ENCODE results near the gene PPP1R7.

- TF ChIP-seq, protein P1, sequence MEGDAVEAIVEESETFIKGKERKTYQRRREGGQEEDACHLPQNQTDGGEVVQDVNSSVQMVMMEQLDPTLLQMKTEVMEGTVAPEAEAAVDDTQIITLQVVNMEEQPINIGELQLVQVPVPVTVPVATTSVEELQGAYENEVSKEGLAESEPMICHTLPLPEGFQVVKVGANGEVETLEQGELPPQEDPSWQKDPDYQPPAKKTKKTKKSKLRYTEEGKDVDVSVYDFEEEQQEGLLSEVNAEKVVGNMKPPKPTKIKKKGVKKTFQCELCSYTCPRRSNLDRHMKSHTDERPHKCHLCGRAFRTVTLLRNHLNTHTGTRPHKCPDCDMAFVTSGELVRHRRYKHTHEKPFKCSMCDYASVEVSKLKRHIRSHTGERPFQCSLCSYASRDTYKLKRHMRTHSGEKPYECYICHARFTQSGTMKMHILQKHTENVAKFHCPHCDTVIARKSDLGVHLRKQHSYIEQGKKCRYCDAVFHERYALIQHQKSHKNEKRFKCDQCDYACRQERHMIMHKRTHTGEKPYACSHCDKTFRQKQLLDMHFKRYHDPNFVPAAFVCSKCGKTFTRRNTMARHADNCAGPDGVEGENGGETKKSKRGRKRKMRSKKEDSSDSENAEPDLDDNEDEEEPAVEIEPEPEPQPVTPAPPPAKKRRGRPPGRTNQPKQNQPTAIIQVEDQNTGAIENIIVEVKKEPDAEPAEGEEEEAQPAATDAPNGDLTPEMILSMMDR (conservative IDR thresholded peaks at IDR 0.05; ENCODE audit: low read length) = no peak
- no peak for TF ChIP-seq EZH2phosphoT487 (IDR thresholded peaks at IDR 0.05; ENCODE audit: borderline replicate concordance)
These were observed 17.5 kb upstream of the PPP1R7 start for GRCh38 chr2:241132538-241133435.

All from Loucy (cell line).